K562 (cell line): Measurements from ENCODE around the gene IL4R. TPM values are rescaled to one million over a fixed set of nuclear protein-coding genes. Genes with fewer than 3 reads are reported as not detected.

Source experiments
- ATAC-seq: fragments of 200-7000 bp; cut with Tn5 transposase; 3 replicates; pipeline ENCODE4 v1.9.1; 2020; ENCODE audit warnings: moderate library complexity
- BruUV-seq: library from RNA; stranded (reverse); fragments of 400-500 nt; replicated peaks from 2 replicates; lab custom pipeline; 2021; lab: Mats Ljungman, UMichigan
- CTCF ChIA-PET: fragments of 300-600 bp; formaldehyde crosslinking; extraction: SDS; loops from one replicate; lab custom pipeline; 2021; ENCODE audit warnings: low intra/inter-chr PET ratio; lab: Yijun Ruan, JAX
- POLR2A ChIA-PET: fragments of 300-600, 350-650 bp; sonication (Branson Sonifier 250); formaldehyde crosslinking; extraction: SDS; loops from one replicate; lab custom pipeline; 2021; ENCODE audit warnings: antibody characterized with exemption, inconsistent platforms; lab: Yijun Ruan, JAX
- DNase-seq, 4 experiments: peaks; one replicate each; pipeline versions ENCODE4 v3.0.0 to v3.0.0-alpha.2; 2011 to 2018; ENCODE audit warnings: low spot score in 3 of 4, mixed read lengths in 3 of 4; ENCODE audit errors: extremely low read depth in 1 of 4
- FAIRE-seq: peaks from 2 replicates; lab custom pipeline; 2011; peaks lifted over from hg19 to GRCh38; lab: Jason Lieb, UNC
- H2AFZ ChIP-seq: 2 replicates; pipeline ENCODE4 v1.6.0; 2011; ENCODE audit warnings: low read depth, low read length, control low read depth, inconsistent platforms
- H3K27ac ChIP-seq: fragments of 200-600 bp; 3 replicates; pipeline ENCODE4 v1.8.0; 2011; ENCODE audit warnings: low read depth, mild to moderate bottlenecking, control low read depth, inconsistent platforms, low read length, moderate library complexity, mixed read lengths; ENCODE audit errors: extremely low read depth
- H3K27me3 ChIP-seq, 2 experiments: fragments of 300-600 bp in 1 of 2; 2 replicates in 1 of 2; 3 replicates in 1 of 2; pipeline versions ENCODE4 v1.6.0 to v1.8.0; 2011; ENCODE audit warnings: inconsistent platforms in 2 of 2, low read length in 2 of 2, mild to moderate bottlenecking in 1 of 2, mixed read lengths in 1 of 2, moderate library complexity in 1 of 2; ENCODE audit not compliant: control insufficient read depth in 2 of 2, insufficient read depth in 2 of 2
- H3K36me3 ChIP-seq: fragments of 300-600 bp; 3 replicates; pipeline ENCODE4 v1.8.0; 2011; ENCODE audit warnings: mild to moderate bottlenecking, low read length, inconsistent platforms; ENCODE audit not compliant: control insufficient read depth, insufficient read depth
- H3K4me1 ChIP-seq, 2 experiments: fragments of 200-600 bp in 1 of 2; replicated peaks in 1 of 2; 2 replicates in 1 of 2; 3 replicates in 1 of 2; pipeline versions ENCODE4 v1.5.1 to v1.8.0; 2011; ENCODE audit warnings: inconsistent platforms in 2 of 2, low read length in 2 of 2, mild to moderate bottlenecking in 1 of 2, mixed read lengths in 1 of 2, moderate library complexity in 1 of 2; ENCODE audit not compliant: control insufficient read depth in 2 of 2, insufficient read depth in 2 of 2
- H3K4me2 ChIP-seq: 2 replicates; pipeline ENCODE4 v1.6.1; 2011; ENCODE audit warnings: low read length, control low read depth, inconsistent platforms, mixed read lengths; ENCODE audit not compliant: insufficient read depth
- H3K4me3 ChIP-seq: fragments of 200-600 bp; sonication (generic), shearing (Covaris generic); 2 replicates; pipeline ENCODE4 v1.5.1; 2016; ENCODE audit warnings: control low read depth, inconsistent platforms
- H3K79me2 ChIP-seq: fragments of 200-600 bp; 3 replicates; pipeline ENCODE4 v1.8.0; 2011; ENCODE audit warnings: low read length, inconsistent platforms; ENCODE audit not compliant: control insufficient read depth, insufficient read depth
- H3K9ac ChIP-seq, 2 experiments: 2 replicates each; pipeline versions ENCODE4 v1.6.0 to v1.6.1; 2011; ENCODE audit warnings: low read depth in 2 of 2, low read length in 2 of 2, control low read depth in 1 of 2, inconsistent platforms in 1 of 2, mild to moderate bottlenecking in 1 of 2, mixed read lengths in 1 of 2; ENCODE audit not compliant: insufficient read depth in 1 of 2
- H3K9me1 ChIP-seq: one replicate; pipeline ENCODE4 v1.6.0; 2011; ENCODE audit warnings: inconsistent platforms, mild to moderate bottlenecking, low read length, moderate library complexity; ENCODE audit not compliant: control insufficient read depth, insufficient read depth
- H3K9me3 ChIP-seq: replicated peaks from 2 replicates; pipeline ENCODE4 v1.5.1; 2011; ENCODE audit warnings: low read depth, low read length, inconsistent platforms; ENCODE audit not compliant: control insufficient read depth, insufficient read depth
- H4K20me1 ChIP-seq: replicated peaks from 2 replicates; pipeline ENCODE4 v1.6.1; 2011; ENCODE audit warnings: low read length, inconsistent platforms, mixed read lengths; ENCODE audit not compliant: control insufficient read depth, insufficient read depth
- CBX3 ChIP-seq, 2 experiments: IDR thresholded peaks; 1 replicate in 1 of 2; 2 replicates in 1 of 2; pipeline ENCODE4 v1.6.1; 2012; ENCODE audit warnings: inconsistent platforms in 2 of 2, low read length in 2 of 2, borderline replicate concordance in 1 of 2, control low read depth in 1 of 2
- GTF2A2 ChIP-seq: IDR thresholded peaks from 2 replicates; pipeline ENCODE4 v1.6.1; 2016; ENCODE audit warnings: mild to moderate bottlenecking, missing genetic modification characterization, missing compliant biosample characterization
- MCM7 ChIP-seq, 2 experiments: fragments of 450-650 bp; IDR thresholded peaks; 2 replicates each; pipeline ENCODE4 v1.6.1; 2016 to 2018
- NFRKB ChIP-seq: fragments of 450-650 bp; IDR thresholded peaks from 2 replicates; pipeline ENCODE4 v1.6.1; 2016; ENCODE audit warnings: low read depth
- RFX7 ChIP-seq: fragments of 250-450 bp; sonication (Bioruptor Pico); IDR thresholded peaks from 2 replicates; pipeline ENCODE4 v1.5.1; 2021; ENCODE audit warnings: mild to moderate bottlenecking
- TFAP4 ChIP-seq: sonication (generic); formaldehyde crosslinking; IDR thresholded peaks from 2 replicates; pipeline ENCODE4 v1.8.0; 2022; ENCODE audit warnings: missing genetic modification reagents, mild to moderate bottlenecking, moderate library complexity, borderline replicate concordance
- WHSC1 ChIP-seq: IDR thresholded peaks from one replicate; pipeline ENCODE4 v1.6.1; 2012; ENCODE audit warnings: low read length, control low read depth, inconsistent platforms
- ZFP36 ChIP-seq: fragments of 150-350 bp; IDR thresholded peaks from 2 replicates; pipeline ENCODE4 v1.6.1; 2018; ENCODE audit warnings: low read length, low read depth; ENCODE audit not compliant: partially characterized antibody
- ZNF512 ChIP-seq: IDR thresholded peaks from 2 replicates; pipeline ENCODE4 v1.6.1; 2016; ENCODE audit warnings: missing genetic modification characterization, missing compliant biosample characterization
- ZNF830 ChIP-seq: fragments of 250-450 bp; sonication (Bioruptor Pico); IDR thresholded peaks from 2 replicates; pipeline ENCODE4 v1.5.0; 2021; ENCODE audit warnings: mild to moderate bottlenecking
- ZSCAN32 ChIP-seq: fragments of 450-650 bp; formaldehyde crosslinking; IDR thresholded peaks from 2 replicates; pipeline ENCODE4 v1.4.0; 2020; ENCODE audit warnings: mild to moderate bottlenecking, moderate library complexity
- ZZZ3 ChIP-seq: fragments of 450-650 bp; IDR thresholded peaks from 2 replicates; pipeline ENCODE4 v1.6.1; 2016; ENCODE audit warnings: antibody characterized with exemption, mild to moderate bottlenecking, moderate library complexity
- WGBS: fragments of 100-300 bp; shearing (Covaris generic); methylation state at CpG from one replicate; pipeline ENCODE4 v1.1.6; 2016; ENCODE audit warnings: low coverage, mixed read lengths; ENCODE audit not compliant: insufficient coverage; ENCODE audit errors: missing lambda C conversion rate; 5-methylcytosine and 5-hydroxymethylcytosine counted together
- in situ Hi-C: fragments of 300-500 bp; cut with MboI; formaldehyde crosslinking; loops from 4 replicates; pipeline ENCODE4 v1.15.0; 2018; ENCODE audit warnings: inconsistent platforms, mixed read lengths
- intact Hi-C: fragments of 100-400 bp; cut with micrococcal nuclease; formaldehyde crosslinking; loops from 2 replicates; pipeline ENCODE4 v1.14.2; 2022
- polyA plus RNA-seq, 8 experiments: library from polyadenylated mRNA; depleted of rRNA in 4 of 8; stranded (reverse) in 5 of 8; unstranded in 3 of 8; fragments of >200 nt; fragmentation: Nextera tagmentation in 2 of 8; fragmentation: Illumina TruSeq in 1 of 8; extraction: Ambion mirVana in 2 of 8; extraction: Trizol in 1 of 8; gene quantifications; 2 replicates each; pipeline versions ENCODE4 v1.2.1 to v1.2.3, GENCODE V29; 2011 to 2014; ENCODE audit warnings: inconsistent platforms in 1 of 8, missing spikeins in 1 of 8
- total RNA-seq, 7 experiments: library from RNA; depleted of rRNA in 6 of 7; stranded (reverse); fragments of >200 nt in 6 of 7; fragmentation: Illumina TruSeq in 2 of 7; extraction: Trizol in 2 of 7; gene quantifications; 2 replicates each; pipeline versions ENCODE4 v1.2.1 to v1.2.3, GENCODE V29; 2011 to 2021; ENCODE audit warnings: low replicate concordance in 1 of 7

Gene IL4R
- total and polyA plus RNA-seq, 9 of the 15 experiments (the other 6 are each of a cell fraction or from before 2014, with no cell fraction given), result 0.17 to 5.8 (median 3.3) TPM

GRCh38 chr16:27402964-27403600 lies 89.3 kb downstream of the IL4R start:
- Histone ChIP-seq H3K9me1 (peaks cover 2% of the 10 kb centered on the region), H2AFZ (no peak overlapping the region), H3K27me3 (peaks cover 28 to 50% of the 10 kb centered on the region in 2 experiments), H3K36me3 (no peaks in the 10 kb centered on the region), H4K20me1 (peaks cover 4% of the 10 kb centered on the region; the same call in 1 of the 2 replicates), H3K4me1 (peaks cover 0 to 7% of the 10 kb centered on the region in 2 experiments; a peak in 4 of 5 replicates), H3K27ac (no peak overlapping the region), H3K4me2 (no peak overlapping the region), H3K4me3 (no peak overlapping the region), H3K79me2 (no peaks in the 10 kb centered on the region), H3K9ac (no peak overlapping the region), H3K9me3 (no peaks in the 10 kb centered on the region)
- in situ Hi-C loops (no loop called here), intact Hi-C loops (no loop called here)
- no peak for FAIRE-seq
- no peak for DNase-seq
- ChIA-PET POLR2A (interaction anchor here (0.6 kb wide), 2 partner anchors 157 to 1225 kb away, joined by 3 read pairs; no protein-coding TSS in a partner anchor), CTCF (no interaction called here)
- no peak for ATAC-seq
- BruUV-seq, result no TSS peak
- 11% methylated on average over 20 of the region's 20 CpGs for WGBS
- TF ChIP-seq WHSC1 (no peak), MCM7 (IDR thresholded peaks at IDR 0.05) (no peak), ZFP36 (no peak), NFRKB (no peak), TFAP4 (CRISPR knock-in tag) (no peak), GTF2A2 (tag) (no peak), CBX3 (IDR thresholded peaks at IDR 0.05; ENCODE audit: borderline replicate concordance in 1 of 2, low read length in 2 of 2) (no peak), ZNF512 (tag) (no peak), ZNF830 (CRISPR knock-in tag) (no peak), ZZZ3 (no peak), ZSCAN32 (CRISPR knock-in tag) (no peak), RFX7 (CRISPR knock-in tag) (no peak)
